Measurements from ENCODE around the gene ELP1.

- TF ChIP-seq SIN3A (IDR thresholded peaks at IDR 0.05; ENCODE audit: borderline replicate concordance, insufficient read depth, low read length) (no peak), REST (IDR thresholded peaks at IDR 0.05; ENCODE audit: insufficient read depth in 1 of 2, low read depth in 2 of 2, low read length in 2 of 2) (no peak), POLR2AphosphoS5 (IDR thresholded peaks at IDR 0.05; ENCODE audit: low read depth, low read length) (no peak), TAF1 (IDR thresholded peaks at IDR 0.05; ENCODE audit: borderline replicate concordance, insufficient read depth, low read length) (no peak)
Measured at GRCh38 chr9:108844856-108845255, 89.1 kb downstream of the ELP1 start.

Measured in PFSK-1 (cell line).